Pancreas (tissue), 10 donors: ENCODE measurements around the gene ASPM. TPM values are rescaled to one million over a fixed set of nuclear protein-coding genes. Genes with fewer than 3 reads are reported as not detected.

Experiments
- ATAC-seq, 4 donors: fragments of 200-7000 bp; cut with Tn5 transposase; one replicate each; pipeline versions ENCODE4 v1.8.0 to v1.9.1; 2020; ENCODE audit warnings: mild to moderate bottlenecking in 4 of 4, moderate library complexity in 4 of 4
- DNase-seq, 6 donors: peaks; one replicate each; pipeline ENCODE4 v3.0.0-alpha.2; 2020
- FAIRE-seq: peaks from 2 replicates; lab custom pipeline; 2012; peaks lifted over from hg19 to GRCh38; lab: Jason Lieb, UNC
- H3K27ac ChIP-seq, 4 donors: fragments of 200-600 bp; sonication (generic); 1 replicate in 3 of 4; 2 replicates in 1 of 4; pipeline versions ENCODE4 v1.5.0 to v1.8.0; 2020
- H3K27me3 ChIP-seq, 4 donors: fragments of 200-600 bp; one replicate each; pipeline ENCODE4 v1.8.0; 2021
- H3K36me3 ChIP-seq, 3 donors: fragments of 200-600 bp; sonication (generic) in 1 of 3; one replicate each; pipeline versions ENCODE4 v1.5.0 to v1.8.0; 2020 to 2021
- H3K4me1 ChIP-seq, 3 donors: fragments of 200-600 bp; one replicate each; pipeline ENCODE4 v1.8.0; 2021
- H3K4me3 ChIP-seq, 4 donors: fragments of 200-600 bp; sonication (generic) in 2 of 4; one replicate each; pipeline versions ENCODE4 v1.5.0 to v1.8.0; 2020 to 2021
- H3K9me3 ChIP-seq, 4 donors: fragments of 200-600 bp; one replicate each; pipeline ENCODE4 v1.8.0; 2021
- CTCF ChIP-seq, 4 donors: fragments of 200-600 bp; sonication (generic) in 3 of 4; IDR thresholded peaks; one replicate each; pipeline versions ENCODE4 v1.5.0 to v1.8.0; 2021; ENCODE audit warnings: antibody characterized with exemption in 4 of 4
- WGBS, 2 donors: extraction: QIAGEN DNeasy Blood & Tissue Kit; methylation state at CpG; one replicate each; pipeline ENCODE4 v1.1.7; 2013; 5-methylcytosine and 5-hydroxymethylcytosine counted together
- intact Hi-C, 3 donors: fragments of 100-400 bp; cut with DNase I; formaldehyde crosslinking; loops; one replicate each; pipeline versions ENCODE4 v1.11.1 to v1.14.2; 2022
- polyA plus RNA-seq, 2 donors: library from polyadenylated mRNA; stranded (reverse); fragments of 200-250 nt; gene quantifications; one replicate each; pipeline ENCODE4 v1.2.3, GENCODE V29; 2013
- total RNA-seq, 6 donors: library from RNA; stranded (reverse); fragmentation: NEBNext Ultra II Directional in 4 of 6; extraction: Animal tissue kit (Norgen Biotek cat#: 25700) in 4 of 6; gene quantifications; one replicate each; pipeline versions ENCODE4 v1.2.1 to v1.2.4, GENCODE V29; 2021 to 2023
- donor health status: healthy with polysubstance abuse.
- donor health status: DM: no; HTN: no; CAD: no; lungs with moderate emphysema.
- donor health status: DM: no; HTN: no; CAD: no.
- donor health status: control.
- donor health status: control.
- donor health status: Bipolar disorder and iron deficiency.
- donor health status: DM: yes; HTN: yes; CAD: no.
- donor health status: DM: no; HTN: no; CAD: no.
- donor health status: DM: no; HTN: no; CAD: no.
- donor health status: DM: yes; HTN: yes; CAD: no.

The ASPM gene
- total and polyA plus RNA-seq, 8 donors: under 0.01 to 0.72 (median 0.08) TPM

- no peak for DNase-seq
- Histone ChIP-seq H3K9me3 (no peaks in the 10 kb centered on the region), H3K27me3 (no peaks in the 10 kb centered on the region), H3K4me1 (no peaks in the 10 kb centered on the region), H3K27ac (no peak overlapping the region), H3K36me3 (no peaks in the 10 kb centered on the region), H3K4me3 (no peak overlapping the region)
- intact Hi-C loops: no loop called here
- no peak for ATAC-seq
- WGBS, 2 donors: 98 to 99% methylated on average over 1 of the region's 1 CpG
- no peak for FAIRE-seq
- TF ChIP-seq CTCF (IDR thresholded peaks at IDR 0.05): no peak
Observed at GRCh38 chr1:197092491-197093023, 53.9 kb downstream of the ASPM start.

GRCh38 chr1:197083474-197083873, 63.0 kb downstream of the ASPM start:
- no peaks in the 10 kb centered on the region for H3K36me3 ChIP-seq
- no peak for TF ChIP-seq CTCF (IDR thresholded peaks at IDR 0.05)
- H3K27me3 ChIP-seq: no peaks in the 10 kb centered on the region
- DNase-seq (no peak), ATAC-seq (no peak), FAIRE-seq (no peak)
- no peaks in the 10 kb centered on the region for H3K4me1 ChIP-seq
- no peak overlapping the region for H3K4me3 ChIP-seq
- intact Hi-C loops: no loop called here
- H3K27ac ChIP-seq: no peak overlapping the region
- no peaks in the 10 kb centered on the region for H3K9me3 ChIP-seq

GRCh38 chr1:197081117-197081753, 65.2 kb downstream of the ASPM start:
- intact Hi-C loops: no loop called here
- no peaks in the 10 kb centered on the region for H3K9me3 ChIP-seq
- no peak overlapping the region for H3K27ac ChIP-seq
- H3K4me3 ChIP-seq: no peak overlapping the region
- no peak for ATAC-seq
- no peak for TF ChIP-seq CTCF (IDR thresholded peaks at IDR 0.05)
- no peaks in the 10 kb centered on the region for H3K36me3 ChIP-seq
- H3K27me3 ChIP-seq: no peaks in the 10 kb centered on the region
- no peak for FAIRE-seq
- no peak for DNase-seq
- 96 to 97% methylated on average over 5 of the region's 5 CpGs for WGBS, 2 donors
- H3K4me1 ChIP-seq: no peaks in the 10 kb centered on the region

DNA sequence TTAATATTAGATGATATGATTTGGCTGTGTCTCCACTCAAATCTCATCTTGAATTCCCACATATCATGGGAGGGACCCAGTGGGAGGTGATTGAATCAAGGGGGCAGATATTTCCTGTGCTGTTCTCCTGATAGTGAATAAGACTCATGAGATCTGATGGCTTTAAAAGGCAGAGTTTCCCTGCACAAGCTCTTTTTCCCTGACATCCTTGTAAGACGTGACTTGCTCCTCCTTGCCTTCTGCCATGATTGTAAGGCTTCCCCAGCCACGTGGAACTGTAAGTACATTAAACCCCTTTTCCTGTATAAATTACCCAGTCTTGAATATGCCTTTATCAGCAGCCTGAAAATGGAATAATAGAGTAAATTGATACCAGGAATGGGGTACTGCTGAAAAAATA, 66.1 kb downstream of the ASPM start:
- H3K27me3 ChIP-seq: no peaks in the 10 kb centered on the region
- intact Hi-C loops: no loop called here
- no peak for TF ChIP-seq CTCF (IDR thresholded peaks at IDR 0.05)
- ATAC-seq: no peak
- no peaks in the 10 kb centered on the region for H3K4me1 ChIP-seq
- no peaks in the 10 kb centered on the region for H3K36me3 ChIP-seq
- 85 to 89% methylated on average over 2 of the region's 2 CpGs for WGBS, 2 donors
- H3K27ac ChIP-seq: no peak overlapping the region
- no peak overlapping the region for H3K4me3 ChIP-seq
- no peaks in the 10 kb centered on the region for H3K9me3 ChIP-seq
- no peak for FAIRE-seq
- DNase-seq: no peak

GRCh38 chr1:197076585-197076984, 69.9 kb downstream of the ASPM start:
- FAIRE-seq (no peak), DNase-seq (no peak)
- WGBS, 2 donors: 34 to 55% methylated on average over 1 of the region's 1 CpG

More at GRCh38 chr1:197076585-197076984, 69.9 kb downstream of the ASPM start:
- H3K9me3 ChIP-seq: no peaks in the 10 kb centered on the region
- intact Hi-C loops: no loop called here
- H3K4me1 ChIP-seq: no peaks in the 10 kb centered on the region
- TF ChIP-seq CTCF (IDR thresholded peaks at IDR 0.05): no peak
- H3K27me3 ChIP-seq: no peaks in the 10 kb centered on the region
- no peaks in the 10 kb centered on the region for H3K36me3 ChIP-seq
- no peak overlapping the region for H3K4me3 ChIP-seq
- H3K27ac ChIP-seq: no peak overlapping the region
- no peak for ATAC-seq
